Measurements from ENCODE around the gene PTPRK.

DNA sequence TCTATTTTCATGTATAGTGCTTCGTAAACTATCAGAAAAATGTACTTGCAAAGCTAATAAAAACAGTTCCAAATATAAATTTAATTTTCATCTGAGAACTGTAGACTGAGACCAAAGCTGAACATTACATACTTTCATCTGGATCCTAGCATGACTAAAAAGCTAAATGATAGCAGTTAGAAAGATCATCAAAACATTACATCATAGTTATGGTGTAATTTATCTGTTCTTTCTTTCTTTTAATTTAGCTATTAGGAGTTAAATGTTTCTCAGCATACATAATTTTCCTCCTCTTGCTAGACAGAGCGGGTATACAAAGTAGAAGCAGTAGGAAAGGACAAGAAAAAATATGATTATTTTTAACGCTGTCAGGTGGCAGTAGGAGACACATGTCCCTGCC, 455.3 kb downstream of the PTPRK start:
- TF ChIP-seq, protein P1, sequence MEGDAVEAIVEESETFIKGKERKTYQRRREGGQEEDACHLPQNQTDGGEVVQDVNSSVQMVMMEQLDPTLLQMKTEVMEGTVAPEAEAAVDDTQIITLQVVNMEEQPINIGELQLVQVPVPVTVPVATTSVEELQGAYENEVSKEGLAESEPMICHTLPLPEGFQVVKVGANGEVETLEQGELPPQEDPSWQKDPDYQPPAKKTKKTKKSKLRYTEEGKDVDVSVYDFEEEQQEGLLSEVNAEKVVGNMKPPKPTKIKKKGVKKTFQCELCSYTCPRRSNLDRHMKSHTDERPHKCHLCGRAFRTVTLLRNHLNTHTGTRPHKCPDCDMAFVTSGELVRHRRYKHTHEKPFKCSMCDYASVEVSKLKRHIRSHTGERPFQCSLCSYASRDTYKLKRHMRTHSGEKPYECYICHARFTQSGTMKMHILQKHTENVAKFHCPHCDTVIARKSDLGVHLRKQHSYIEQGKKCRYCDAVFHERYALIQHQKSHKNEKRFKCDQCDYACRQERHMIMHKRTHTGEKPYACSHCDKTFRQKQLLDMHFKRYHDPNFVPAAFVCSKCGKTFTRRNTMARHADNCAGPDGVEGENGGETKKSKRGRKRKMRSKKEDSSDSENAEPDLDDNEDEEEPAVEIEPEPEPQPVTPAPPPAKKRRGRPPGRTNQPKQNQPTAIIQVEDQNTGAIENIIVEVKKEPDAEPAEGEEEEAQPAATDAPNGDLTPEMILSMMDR (IDR thresholded peaks at IDR 0.05): no peak
- no peak for TF ChIP-seq EZH2 (IDR thresholded peaks at IDR 0.05; ENCODE audit: borderline replicate concordance, insufficient read depth, low read depth, low read length, poor library complexity, severe bottlenecking)
